Tibial artery (tissue), 4 donors: Measurements from ENCODE around the gene PARD6A.
A peak's percentile ranks its signal among the peaks of the same experiment; 100 is the strongest.

Experiments used
- DNase-seq, 2 donors: peaks; one replicate each; pipeline ENCODE4 v3.0.0-alpha.2; 2019
- H3K27ac ChIP-seq, 2 donors: fragments of 200-600 bp; sonication (generic) in 1 of 2; 1 replicate in 1 of 2; 2 replicates in 1 of 2; pipeline ENCODE4 v1.5.1; 2018 to 2019; ENCODE audit warnings: mild to moderate bottlenecking in 1 of 2
- H3K27me3 ChIP-seq, 2 donors: fragments of 200-600 bp; sonication (generic) in 1 of 2; one replicate each; pipeline versions ENCODE4 v1.5.1 to v1.6.0; 2016 to 2019
- H3K36me3 ChIP-seq, 3 donors: fragments of 200-600 bp; sonication (generic) in 2 of 3; one replicate each; pipeline ENCODE4 v1.5.1; 2016 to 2019; ENCODE audit warnings: mild to moderate bottlenecking in 2 of 3
- H3K4me1 ChIP-seq, 4 donors: fragments of 200-600 bp; sonication (generic) in 2 of 4; 1 replicate in 3 of 4; 2 replicates in 1 of 4; pipeline ENCODE4 v1.5.1; 2016 to 2019
- H3K4me3 ChIP-seq, 2 donors: fragments of 200-600 bp; sonication (generic) in 1 of 2; 1 replicate in 1 of 2; 2 replicates in 1 of 2; pipeline ENCODE4 v1.5.1; 2018 to 2019; ENCODE audit warnings: mild to moderate bottlenecking in 2 of 2
- H3K9me3 ChIP-seq, 3 donors: fragments of 200-600 bp; sonication (generic) in 1 of 3; one replicate each; pipeline ENCODE4 v1.5.1; 2016 to 2019
- CTCF ChIP-seq, 2 experiments: fragments of 200-600 bp in 1 of 2; fragments of 450-650 bp in 1 of 2; IDR thresholded peaks; one replicate each; pipeline ENCODE4 v1.5.1; 2017 to 2019; ENCODE audit warnings: antibody characterized with exemption in 2 of 2, mild to moderate bottlenecking in 1 of 2, moderate library complexity in 1 of 2
- intact Hi-C: fragments of 100-400 bp; cut with DNase I; formaldehyde crosslinking; loops from one replicate; pipeline ENCODE4 v1.15.0; 2023; ENCODE audit warnings: low total_unique reads

Gene PARD6A

GRCh38 chr16:67662653-67663010 is 1.9 kb downstream of the PARD6A start:
- Histone ChIP-seq H3K4me1 (peaks cover 0 to 42% (median 40%) of the 10 kb centered on the region in 4 donors), H3K27me3 (no peaks in the 10 kb centered on the region), H3K4me3 (no peak overlapping the region), H3K36me3 (peaks cover 0 to 38% (median 14%) of the 10 kb centered on the region in 3 donors), H3K9me3 (no peaks in the 10 kb centered on the region), H3K27ac (no peak overlapping the region)
- no peak for TF ChIP-seq CTCF (IDR thresholded peaks at IDR 0.05)
- intact Hi-C loops = no loop called here
- no peak for DNase-seq

GRCh38 chr16:67663151-67663876 is 2.6 kb downstream of the PARD6A start:
- Histone ChIP-seq H3K27me3 (no peaks in the 10 kb centered on the region), H3K27ac (no peak overlapping the region), H3K4me3 (no peak overlapping the region), H3K9me3 (no peaks in the 10 kb centered on the region), H3K36me3 (peaks cover 0 to 31% (median 7%) of the 10 kb centered on the region in 3 donors), H3K4me1 (peaks cover 0 to 49% (median 44%) of the 10 kb centered on the region in 4 donors)
- intact Hi-C loops = no loop called here
- no peak for TF ChIP-seq CTCF (IDR thresholded peaks at IDR 0.05)
- peak in 1 of 2 donors; percentile 64 for DNase-seq

- Histone ChIP-seq H3K4me3 (no peak overlapping the region), H3K27me3 (no peaks in the 10 kb centered on the region), H3K36me3 (peaks cover 0 to 26% (median 6%) of the 10 kb centered on the region in 3 donors), H3K27ac (no peak overlapping the region), H3K4me1 (peaks cover 0 to 48% (median 41%) of the 10 kb centered on the region in 4 donors), H3K9me3 (no peaks in the 10 kb centered on the region)
- DNase-seq = peak in 1 of 2 donors; percentile 63
- no peak for TF ChIP-seq CTCF (IDR thresholded peaks at IDR 0.05)
- intact Hi-C loops = no loop called here
These were observed 3.1 kb downstream of the PARD6A start for GRCh38 chr16:67663877-67664222.

- H3K27ac ChIP-seq = no peak overlapping the region
- intact Hi-C loops = no loop called here
- no peaks in the 10 kb centered on the region for H3K27me3 ChIP-seq
- no peaks in the 10 kb centered on the region for H3K9me3 ChIP-seq
- no peak for DNase-seq
- peaks cover 0 to 44% (median 37%) of the 10 kb centered on the region in 4 donors for H3K4me1 ChIP-seq
- no peak overlapping the region for H3K4me3 ChIP-seq
- peaks cover 0 to 25% (median 6%) of the 10 kb centered on the region in 3 donors for H3K36me3 ChIP-seq
- no peak for TF ChIP-seq CTCF (IDR thresholded peaks at IDR 0.05)
These were observed 3.5 kb downstream of the PARD6A start for GRCh38 chr16:67664258-67664657.

- Histone ChIP-seq H3K4me1 (peaks cover 0 to 38% (median 31%) of the 10 kb centered on the region in 4 donors), H3K36me3 (peaks cover 0 to 25% (median 6%) of the 10 kb centered on the region in 3 donors), H3K4me3 (no peak overlapping the region), H3K27me3 (no peaks in the 10 kb centered on the region), H3K9me3 (no peaks in the 10 kb centered on the region), H3K27ac (no peak overlapping the region)
- DNase-seq = no peak
- TF ChIP-seq CTCF (IDR thresholded peaks at IDR 0.05) = no peak
- intact Hi-C loops = loop anchor here (5.0 kb wide), 2 partner anchors 118 to 142 kb away; partner anchors contain the start of genes RANBP10 and TSNAXIP1
These were observed 4.1 kb downstream of the PARD6A start for GRCh38 chr16:67664871-67665270.
